GM19240 (cell line): ENCODE measurements around the gene DISP3.
A peak's percentile ranks its signal among the peaks of the same experiment; 100 is the strongest.

Source experiments
- DNase-seq: peaks from one replicate; pipeline ENCODE4 v3.0.0; 2011; ENCODE audit warnings: low spot score; ENCODE audit not compliant: insufficient read length

DISP3 gene, protein sequence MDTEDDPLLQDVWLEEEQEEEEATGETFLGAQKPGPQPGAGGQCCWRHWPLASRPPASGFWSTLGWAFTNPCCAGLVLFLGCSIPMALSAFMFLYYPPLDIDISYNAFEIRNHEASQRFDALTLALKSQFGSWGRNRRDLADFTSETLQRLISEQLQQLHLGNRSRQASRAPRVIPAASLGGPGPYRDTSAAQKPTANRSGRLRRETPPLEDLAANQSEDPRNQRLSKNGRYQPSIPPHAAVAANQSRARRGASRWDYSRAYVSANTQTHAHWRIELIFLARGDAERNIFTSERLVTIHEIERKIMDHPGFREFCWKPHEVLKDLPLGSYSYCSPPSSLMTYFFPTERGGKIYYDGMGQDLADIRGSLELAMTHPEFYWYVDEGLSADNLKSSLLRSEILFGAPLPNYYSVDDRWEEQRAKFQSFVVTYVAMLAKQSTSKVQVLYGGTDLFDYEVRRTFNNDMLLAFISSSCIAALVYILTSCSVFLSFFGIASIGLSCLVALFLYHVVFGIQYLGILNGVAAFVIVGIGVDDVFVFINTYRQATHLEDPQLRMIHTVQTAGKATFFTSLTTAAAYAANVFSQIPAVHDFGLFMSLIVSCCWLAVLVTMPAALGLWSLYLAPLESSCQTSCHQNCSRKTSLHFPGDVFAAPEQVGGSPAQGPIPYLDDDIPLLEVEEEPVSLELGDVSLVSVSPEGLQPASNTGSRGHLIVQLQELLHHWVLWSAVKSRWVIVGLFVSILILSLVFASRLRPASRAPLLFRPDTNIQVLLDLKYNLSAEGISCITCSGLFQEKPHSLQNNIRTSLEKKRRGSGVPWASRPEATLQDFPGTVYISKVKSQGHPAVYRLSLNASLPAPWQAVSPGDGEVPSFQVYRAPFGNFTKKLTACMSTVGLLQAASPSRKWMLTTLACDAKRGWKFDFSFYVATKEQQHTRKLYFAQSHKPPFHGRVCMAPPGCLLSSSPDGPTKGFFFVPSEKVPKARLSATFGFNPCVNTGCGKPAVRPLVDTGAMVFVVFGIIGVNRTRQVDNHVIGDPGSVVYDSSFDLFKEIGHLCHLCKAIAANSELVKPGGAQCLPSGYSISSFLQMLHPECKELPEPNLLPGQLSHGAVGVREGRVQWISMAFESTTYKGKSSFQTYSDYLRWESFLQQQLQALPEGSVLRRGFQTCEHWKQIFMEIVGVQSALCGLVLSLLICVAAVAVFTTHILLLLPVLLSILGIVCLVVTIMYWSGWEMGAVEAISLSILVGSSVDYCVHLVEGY (N-terminal part only)

DNA sequence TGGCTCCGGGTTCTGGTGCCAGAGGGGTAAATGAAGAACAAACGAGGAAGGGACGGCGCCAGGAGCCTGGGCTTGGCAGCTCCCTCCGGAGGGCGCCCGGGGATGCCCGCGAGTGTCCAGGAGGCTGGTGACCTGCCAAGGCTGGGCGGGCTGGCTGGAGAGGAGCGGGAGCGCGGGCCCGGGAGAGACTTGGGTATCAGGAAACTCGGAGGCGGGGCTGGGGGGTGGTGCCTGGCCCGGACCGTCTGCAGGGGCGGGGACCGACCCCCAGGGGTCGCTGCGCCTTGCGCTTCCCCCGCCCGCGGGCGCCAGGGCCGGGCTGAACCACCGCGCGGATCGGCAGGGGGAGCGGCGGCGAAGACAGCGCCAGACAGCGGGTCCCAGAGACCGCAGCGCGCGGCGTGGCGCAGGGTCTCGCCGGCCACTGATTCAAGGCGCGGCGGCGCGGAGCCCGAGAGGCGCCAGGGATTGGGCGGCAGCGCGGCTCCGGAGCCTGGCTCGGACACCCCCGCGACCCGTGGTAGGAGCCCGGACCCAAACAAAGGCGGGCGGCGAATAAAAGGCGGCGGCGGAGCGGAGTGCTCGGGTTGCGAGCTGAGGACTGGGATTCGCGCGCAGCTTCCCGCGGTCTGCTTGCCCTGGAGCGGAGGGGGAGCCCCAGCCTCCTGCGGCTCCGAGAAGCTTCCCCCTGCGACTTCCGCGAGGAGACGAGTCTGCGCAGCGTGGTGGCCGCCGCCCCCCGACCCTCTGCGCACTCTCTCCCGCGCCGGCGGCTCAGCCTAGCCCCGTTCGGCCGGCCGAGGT is at the start of gene DISP3:
TSS of gene DISP3 (plus strand) at position 585 of the 804 bp plus-strand sequence. CDS start 21,838 bp downstream, outside the sequence.
- peak; percentile 87 for DNase-seq

DNA sequence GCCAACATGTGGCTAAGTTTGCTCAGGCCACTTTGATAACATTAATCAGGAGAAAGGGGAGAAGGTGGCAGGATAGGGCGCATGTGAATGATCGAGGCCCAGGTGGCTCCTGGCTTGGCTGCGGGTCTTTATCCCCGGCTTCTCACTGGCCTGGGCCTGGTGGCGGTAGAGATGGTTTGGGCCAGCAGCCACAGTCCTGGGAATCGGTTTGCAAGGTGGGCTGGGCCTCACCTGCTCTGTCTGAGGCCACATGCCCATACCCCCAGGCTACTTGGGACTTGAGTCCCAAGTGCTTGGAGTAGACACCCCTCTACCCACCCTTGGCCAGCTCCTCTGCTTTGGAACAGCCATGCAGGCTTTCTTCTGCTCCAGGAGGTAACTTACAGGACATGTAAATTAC is 49.7 kb upstream of the DISP3 start:
- DNase-seq, result no peak

DNA sequence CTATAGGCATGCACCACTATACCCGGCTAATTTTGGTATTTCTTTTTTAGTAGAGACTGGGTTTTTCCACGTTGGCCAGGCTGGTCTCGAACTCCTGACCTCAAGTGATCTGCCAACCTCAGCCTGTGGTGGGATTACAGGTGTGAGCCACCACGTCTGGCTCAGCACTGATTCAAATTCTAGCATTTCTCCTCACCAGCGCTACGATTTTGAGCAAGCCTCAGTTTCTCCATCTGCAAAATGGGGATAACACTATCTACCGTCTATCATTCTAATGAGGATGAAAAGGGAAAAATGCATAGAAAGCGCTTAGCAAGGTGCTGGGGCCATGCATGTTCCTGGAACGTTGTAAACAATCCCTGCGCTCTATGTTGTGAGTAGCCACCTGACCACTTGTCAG is 49.0 kb upstream of the DISP3 start:
- DNase-seq, result no peak

DNA sequence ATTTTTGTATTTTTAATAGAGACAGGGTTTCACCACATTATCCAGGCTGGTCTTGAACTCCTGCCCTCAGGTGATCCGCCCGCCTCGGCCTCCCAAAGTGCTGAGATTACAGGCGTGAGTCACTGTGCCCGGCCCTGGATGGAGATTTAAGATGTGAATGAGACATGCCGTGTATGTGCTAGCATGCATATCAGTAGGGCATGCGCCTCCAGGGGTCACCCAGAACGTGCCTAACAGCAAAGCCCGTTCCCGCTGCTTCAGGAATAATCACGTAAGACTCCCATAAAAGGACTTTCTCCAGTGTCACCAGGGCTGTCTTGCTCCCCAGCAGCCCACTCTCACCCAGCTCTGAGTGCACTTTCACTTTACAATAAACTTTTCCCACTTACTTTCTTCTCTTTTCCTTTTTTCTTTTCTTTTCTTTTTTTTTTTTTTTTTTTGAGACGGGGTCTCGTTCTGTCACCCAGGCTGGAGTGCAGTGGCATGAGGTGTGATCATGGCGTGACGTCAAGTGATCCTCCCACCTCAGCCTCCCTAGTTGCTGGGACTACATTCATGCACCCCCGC is 46.9 kb upstream of the DISP3 start:
- DNase-seq, result no peak

DNA sequence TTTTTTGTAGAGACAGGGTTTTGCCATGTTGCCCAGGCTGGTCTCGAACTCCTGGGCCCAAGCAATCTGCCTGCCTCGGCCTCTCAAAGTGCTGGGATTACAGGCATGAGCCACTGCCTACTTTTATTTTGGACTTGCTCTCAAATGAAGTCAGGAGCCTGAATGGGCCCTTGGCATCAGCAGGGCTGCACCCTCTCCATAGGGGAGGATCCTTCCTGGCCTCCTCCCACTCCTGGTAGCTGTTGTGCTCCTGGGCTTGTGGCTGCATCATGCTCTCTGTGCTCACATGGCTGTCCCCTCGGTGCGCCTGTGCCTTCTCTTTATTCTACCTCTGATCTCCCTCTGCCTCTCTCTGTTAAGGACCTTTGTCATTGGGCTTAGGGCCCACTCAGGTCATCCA is 46.4 kb upstream of the DISP3 start:
- DNase-seq, result no peak

DNA sequence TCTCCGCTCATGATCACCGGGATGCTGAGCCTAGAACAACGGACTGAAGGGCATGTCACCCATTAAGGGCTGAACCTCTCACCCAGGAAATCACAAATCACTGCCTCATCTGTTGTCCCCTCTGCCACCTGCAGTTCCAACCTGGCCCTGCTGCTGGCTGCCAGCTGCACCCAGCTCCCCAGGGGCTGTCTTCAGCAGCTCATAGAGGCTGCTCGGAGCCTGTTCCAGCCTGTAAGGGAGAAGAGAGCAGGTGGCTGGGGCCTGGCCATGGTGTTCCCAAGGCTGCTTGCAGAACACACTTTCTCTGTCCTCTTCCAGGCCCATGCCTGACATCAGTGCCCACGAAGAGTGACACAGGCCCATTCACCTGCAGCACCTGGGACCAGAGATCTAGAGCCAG is 44.5 kb upstream of the DISP3 start:
- DNase-seq, result no peak

DNA sequence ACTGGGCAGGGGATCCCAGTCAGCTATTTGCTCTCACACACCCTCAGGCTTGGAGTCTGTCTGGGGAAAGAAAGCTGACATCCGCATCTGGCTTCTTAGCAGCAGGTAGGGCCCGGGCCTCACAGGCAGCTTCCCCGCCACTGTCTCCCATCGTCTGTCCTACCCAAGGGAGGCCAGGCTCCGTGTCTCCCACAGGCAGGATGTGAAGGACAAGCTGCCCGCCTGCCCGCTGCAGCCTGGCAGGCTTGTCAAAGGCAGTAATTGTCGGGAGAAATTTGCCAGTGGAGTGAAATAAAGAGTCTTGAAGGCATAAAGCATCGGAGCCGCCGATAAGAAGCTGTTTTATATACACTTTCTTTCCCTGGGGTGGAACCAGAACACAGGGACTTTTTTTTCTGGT is 44.0 kb upstream of the DISP3 start:
- DNase-seq, result no peak

DNA sequence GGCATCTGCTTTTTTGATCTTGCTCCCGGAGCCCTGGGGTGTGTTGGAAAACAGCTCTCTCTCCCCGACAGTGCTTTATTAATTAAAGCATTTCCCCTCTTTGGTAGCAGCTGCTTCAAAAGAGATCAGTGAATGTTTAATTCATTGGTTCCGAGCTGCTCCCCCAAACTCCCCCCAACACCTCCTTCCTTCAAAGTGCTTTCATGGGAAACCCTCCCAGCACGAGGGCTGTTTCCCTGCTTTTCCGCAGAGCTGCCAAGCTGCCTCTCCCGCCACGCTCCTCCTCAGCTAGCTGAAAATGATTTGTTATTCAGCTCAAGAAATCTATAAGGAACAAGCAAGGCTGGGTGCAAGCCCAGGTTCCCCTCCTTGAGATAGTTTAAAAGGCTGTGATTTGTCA is 40.0 kb upstream of the DISP3 start:
- DNase-seq, result no peak

DNA sequence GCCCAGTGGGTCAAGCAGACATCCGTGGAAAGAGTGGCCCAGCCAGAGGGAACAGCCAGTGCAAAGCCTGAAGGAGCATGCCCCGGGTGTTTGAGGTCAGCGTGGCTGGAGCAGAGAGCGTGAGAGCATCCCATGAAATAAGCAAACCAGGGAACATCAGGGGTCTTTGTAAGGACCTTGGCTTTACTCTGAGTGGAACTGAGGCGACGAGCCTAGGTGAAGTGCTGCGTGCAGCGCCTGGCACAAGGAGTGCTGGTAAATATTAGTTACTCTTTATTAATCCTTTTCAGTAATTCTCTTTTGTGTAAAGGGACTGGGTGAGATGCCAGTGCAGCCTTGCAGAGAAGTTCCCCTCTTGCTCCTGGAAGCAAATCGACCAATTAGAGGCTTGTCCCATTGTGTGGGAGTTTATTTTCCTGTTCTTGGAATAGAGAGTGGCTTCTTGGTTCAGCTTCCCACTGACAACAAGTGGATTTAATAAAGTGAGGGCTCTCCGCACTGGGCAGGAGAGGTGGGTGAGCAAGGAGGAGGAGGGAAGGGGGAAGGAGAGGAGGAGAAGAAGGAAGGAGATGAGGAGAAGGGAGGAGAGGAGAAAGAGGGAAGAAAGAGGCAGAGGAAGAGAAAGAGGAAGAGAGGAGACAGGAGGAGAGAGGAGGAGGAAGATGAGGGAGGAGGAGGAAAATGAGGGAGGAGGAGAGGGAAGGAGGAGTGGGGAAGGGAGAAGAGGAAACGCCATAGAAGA is 37.6 kb upstream of the DISP3 start:
- no peak for DNase-seq

DNA sequence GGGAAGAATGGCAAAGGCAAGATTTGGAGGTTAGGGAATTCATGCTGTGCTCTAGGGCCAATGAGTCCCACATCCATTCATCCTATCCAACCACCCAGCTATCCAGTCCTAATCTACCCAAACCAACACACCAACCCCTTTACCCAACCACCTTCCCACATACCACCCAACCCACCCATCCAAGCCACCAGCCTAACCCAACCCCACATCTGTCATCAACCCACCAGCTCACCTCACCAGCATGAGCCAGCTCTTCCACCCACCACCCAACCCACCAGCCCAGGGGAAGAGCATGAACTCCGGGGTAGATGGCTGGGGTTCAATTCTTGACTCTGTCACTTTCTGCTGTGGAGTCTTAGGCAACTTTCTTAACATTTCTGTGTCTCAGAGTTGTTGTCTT is 35.9 kb upstream of the DISP3 start:
- no peak for DNase-seq

DNA sequence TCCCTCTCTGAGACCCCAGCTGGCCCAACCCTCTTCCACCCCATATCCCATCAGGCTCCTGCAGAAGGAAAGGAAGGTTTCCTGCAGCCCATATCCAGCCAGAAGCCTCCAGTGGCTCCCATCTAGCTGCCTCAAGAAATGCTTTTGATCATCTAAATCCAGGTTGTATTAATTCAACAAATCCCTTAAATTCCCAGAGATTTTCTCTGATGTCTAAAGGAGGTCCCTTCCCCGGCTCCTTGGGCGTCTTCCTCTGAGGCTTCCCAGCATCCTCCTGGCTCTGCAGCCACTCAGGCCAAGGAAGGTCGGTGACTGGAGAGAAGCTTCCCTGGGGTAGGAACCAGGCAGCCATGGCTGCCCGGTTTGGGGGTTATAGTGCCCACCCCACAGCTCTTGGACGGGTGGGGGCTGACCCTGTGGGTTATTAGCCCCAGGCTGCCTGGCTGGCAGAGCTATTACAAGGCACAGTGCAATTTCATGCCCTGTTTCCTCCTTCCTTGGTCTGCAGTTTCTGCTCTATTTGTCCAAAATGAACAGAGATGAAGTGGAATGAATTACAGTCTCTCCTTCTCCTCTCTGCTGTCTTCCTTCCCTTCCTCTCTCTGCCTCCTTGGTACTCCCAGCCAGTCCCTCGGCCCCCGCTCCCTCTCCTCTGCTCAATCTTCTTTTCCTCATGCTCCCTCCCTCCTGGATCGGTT is 34.8 kb upstream of the DISP3 start:
- DNase-seq, result no peak

DNA sequence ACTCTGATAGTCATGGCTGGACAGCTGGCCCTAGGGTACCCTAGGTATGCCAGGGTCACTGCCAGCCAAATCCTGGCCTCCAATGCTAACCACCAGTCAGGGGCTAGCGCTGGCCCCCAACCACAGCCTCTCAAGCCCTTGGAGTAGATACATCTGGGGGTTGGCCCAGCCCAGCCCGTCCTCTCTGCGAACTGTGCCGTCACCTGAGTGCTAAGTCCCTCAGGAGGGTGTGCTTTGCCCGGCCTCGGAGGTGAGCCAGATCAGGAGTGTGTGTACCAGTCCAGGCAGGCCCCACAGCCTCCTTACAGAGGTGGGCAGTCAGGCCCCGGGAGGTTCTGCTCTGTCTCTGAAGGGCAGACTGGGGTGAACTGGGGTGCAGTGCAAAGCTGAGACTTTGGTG is 34.0 kb upstream of the DISP3 start:
- no peak for DNase-seq

DNA sequence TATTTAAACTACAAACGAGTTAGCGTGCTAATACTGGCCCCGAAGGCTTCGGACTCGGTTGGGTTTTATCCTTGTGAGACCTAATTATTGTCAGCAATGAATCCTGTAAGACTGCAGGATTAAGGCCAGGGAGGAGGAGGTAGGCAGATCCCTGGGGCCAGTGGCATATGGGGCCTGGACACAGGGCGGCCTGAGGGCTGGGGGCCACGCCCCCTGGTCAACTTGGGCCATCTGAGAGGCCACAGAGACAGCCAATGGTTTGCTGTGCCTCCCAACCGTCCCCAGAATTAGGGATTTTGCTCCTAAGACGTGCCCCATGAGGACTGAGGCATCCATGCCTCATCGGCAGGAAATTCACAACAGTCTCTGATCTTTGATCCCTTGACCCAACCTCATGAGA is 31.1 kb upstream of the DISP3 start:
- DNase-seq, result no peak

DNA sequence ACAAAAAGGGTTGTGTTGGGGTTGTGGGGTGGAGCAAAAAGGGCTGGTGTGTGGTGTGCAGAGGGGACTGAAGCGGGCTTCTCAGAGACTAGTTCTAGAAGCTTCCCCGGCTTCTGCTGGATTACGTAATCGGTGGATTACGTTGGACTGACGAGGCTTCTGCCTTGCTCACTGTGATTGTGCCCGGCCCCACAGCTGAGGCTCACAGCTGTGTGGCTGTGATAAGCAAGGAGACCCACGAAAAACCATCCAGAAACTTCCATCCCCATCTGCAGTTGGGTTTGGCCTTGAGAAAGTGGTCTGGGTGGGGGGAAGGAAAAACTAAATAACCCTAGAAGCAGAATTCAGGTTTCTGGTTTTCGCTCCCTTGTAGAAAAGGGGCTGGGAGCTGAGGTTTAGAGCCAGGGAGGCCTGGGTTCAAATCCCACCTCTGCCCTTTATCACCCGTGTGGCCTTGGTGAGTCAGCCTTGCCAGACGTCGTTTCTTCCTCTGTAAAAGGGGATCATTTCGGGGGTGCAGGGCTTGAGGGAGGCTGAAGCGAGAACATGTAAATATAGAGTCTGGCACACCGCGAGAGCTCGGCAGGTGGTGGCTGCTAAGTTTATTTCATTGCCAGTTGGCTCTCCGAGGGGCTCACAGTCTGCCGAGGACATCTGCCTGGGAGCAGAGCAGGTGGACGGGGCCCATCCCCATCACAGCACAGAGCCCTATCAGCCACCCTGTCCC is 30.4 kb upstream of the DISP3 start:
- DNase-seq, result no peak

DNA sequence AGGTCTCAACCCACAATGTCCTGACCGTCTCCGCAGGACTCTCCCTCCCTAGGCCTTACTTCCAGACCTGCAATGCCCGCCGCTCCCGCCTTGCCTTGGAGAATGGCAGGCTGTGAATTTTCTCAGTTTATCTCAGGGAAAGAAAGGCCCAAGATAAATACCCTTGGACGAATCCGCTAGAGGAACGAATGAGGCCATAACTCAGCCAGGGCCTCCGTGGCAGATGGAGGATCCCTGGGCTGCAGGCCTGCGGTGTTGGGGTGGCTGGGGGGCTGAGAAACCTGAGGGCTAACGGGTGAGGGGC is 29.9 kb upstream of the DISP3 start:
- DNase-seq, result no peak

DNA sequence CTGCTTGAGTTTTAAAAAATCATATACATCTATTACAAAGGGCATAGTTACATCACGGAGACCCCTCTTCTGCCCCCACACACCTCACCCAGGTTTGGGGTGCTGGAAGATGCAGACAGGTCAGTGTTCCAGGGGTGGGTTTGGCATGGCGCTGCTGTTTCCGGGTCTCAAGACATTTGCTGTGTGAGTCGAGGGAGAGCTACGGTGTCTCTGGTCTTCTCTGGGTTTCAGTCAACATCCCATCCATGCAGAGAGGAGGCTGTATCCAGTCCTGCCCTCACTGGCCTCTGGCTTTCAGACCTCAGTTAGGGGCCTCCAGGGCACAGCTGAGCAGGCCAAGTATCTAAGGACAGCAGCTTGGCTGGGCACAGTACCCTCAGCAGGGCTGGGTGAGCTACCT is 28.6 kb upstream of the DISP3 start:
- no peak for DNase-seq

DNA sequence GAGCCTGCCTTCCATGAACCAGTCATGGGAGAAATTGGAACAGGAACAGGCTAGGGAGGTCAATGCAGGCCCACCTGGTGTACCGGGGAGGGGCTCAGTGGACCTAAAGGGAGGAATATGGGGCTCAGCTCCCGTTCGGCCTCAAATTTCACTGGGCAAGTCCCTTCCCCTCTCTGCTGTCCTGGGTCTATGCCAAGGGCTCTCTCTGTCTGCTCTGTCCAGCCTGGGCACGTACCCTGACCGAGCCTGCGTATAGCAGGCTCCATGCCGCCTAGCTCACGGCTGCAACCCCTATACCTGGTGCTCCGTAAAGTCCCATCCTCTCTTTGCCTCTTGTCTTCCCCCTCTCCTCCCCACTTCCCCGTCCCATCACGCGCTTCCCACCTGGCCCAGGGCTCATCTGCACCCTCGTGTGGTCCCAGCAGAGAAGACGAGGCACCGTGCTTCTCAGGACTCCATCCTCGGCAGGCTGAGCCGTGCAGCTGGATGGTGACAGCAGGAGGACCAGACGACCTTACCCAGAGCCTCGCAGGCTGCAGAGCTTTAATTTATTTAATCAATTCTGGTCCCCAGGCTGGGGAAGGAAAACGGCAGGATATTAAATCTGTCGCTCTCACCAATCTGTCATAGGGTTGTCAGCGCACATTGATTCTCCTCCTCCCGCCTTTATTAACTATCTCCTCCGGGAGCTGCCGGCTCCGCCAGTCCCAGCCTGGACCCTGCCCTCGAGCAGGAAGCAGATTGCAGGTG is 25.0 kb upstream of the DISP3 start:
- DNase-seq, result no peak

DNA sequence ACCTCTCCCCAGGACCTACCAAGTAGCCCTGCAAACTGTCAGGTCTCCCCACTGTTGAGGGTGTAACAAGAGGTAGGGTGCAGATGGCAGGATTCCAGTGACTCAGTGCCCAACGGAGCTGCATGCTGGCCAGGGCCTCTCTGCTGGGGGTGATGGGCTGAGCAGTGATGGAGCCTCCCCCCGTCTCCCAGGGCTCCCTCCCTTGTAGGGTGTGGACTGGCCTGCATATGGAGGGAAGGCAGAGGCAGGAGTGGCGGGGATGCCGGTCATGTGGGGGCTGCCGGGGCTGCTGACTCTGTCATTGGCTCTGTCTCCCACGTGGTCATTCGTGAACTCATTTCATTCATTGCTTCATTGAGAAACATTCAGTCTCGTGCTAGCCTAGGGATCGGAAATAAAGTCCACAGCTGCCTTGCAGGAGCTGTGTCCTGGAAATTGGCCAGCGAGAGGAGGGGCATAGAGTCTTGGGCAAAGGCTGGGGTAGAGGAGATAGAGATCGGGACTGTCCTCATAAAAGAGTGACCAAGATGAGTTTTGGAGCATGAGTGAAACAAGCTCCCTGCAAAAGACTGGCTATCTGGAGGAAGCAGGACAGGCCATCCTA is 22.9 kb upstream of the DISP3 start:
- no peak for DNase-seq
